Endothelial cell of hepatic sinusoid (primary cell): ENCODE results near the gene EVX1.

ENCODE experiments used
- in situ Hi-C: cut with HindIII; loops from 2 replicates; pipeline ENCODE4 v1.10.0; 2017; ENCODE audit warnings: low sequenced_read_pairs

The EVX1 gene

GRCh38 chr7:27223941-27224575 is 18.5 kb upstream of the EVX1 start:
- in situ Hi-C loops = loop anchor here (5.0 to 25.0 kb wide), 2 partner anchors 518 to 688 kb away; partner anchors contain the start of gene TAX1BP1

DNA sequence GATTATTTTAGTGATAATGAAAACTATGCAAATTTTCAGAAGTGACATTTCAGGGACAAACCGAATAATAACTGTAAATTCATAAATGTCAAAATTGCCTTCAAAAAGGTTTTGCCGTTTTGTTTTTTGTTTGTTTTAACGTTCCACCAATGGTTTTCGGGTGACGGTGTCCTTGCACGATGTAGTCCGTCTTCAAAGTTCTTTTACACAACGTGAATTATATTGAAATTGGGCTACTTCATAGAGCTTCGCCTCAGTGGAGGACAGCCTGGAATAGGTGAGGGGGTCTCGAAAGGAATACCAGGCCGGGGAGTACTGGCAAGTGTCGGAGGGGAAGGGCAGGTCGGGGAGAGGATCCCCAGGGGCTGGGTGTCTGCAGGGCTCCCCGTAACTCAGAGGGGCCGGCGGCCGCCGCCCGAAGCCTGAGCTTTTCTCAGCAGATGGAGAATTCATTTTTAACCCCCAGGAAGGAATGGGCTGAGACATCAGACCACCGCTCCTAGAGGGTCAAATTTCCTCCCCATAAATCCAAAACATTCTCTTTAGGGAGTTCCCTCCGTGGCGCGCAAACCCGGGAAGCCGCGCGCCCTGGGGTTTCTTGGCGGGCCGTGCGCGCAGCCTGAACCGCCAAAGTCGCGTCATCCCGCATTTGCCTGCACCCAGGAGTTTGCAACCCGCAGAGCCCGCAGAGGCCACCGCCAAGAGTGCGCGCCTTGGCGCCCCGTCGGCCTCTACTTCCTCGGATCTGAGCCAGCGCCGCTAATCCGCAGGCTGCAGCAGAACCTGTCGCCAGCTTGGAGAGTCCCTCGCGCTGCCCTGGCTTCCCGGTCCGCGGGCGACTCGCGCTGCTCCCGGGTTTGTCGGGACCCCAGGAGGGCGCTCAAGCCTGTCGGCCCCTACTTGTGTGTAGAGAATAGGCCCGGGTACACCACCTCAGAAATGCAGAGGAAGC is 17.3 kb upstream of the EVX1 start:
- in situ Hi-C loops = loop anchor here (5.0 to 25.0 kb wide), 2 partner anchors 517 to 687 kb away; partner anchors contain the start of gene TAX1BP1

GRCh38 chr7:27229448-27229847 is 13.2 kb upstream of the EVX1 start:
- in situ Hi-C loops = no loop called here

- in situ Hi-C loops = no loop called here
Measured at GRCh38 chr7:27235387-27236311, 7.0 kb upstream of the EVX1 start.

DNA sequence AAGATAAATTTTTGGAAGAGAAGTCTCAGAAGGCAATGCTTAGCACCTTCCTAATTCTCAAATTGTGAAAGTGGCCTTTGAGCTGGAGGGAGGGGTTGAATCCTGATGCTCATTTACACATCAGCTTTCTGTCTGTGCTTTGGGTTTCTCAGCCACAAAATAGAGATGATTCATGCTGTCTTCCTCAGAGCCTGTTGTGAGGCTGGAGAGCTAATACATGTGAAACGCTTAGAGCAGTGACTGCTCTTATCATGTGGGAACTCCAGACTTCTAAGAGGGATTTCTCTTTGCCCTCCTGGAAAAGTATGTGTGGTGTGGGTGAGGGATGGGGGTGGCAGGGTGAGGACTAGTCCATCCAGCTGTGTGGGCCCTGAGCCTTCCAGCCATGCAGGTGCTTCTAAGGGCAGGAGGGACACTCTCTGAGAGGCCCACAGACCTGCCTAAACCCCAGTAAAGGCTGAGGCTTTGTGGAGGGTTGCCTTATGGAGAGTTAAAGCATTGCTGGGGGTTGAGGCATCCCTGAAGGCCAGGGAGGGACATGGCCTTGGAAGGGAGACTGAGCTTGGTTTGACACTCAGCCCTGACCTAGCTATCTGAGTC is 4.8 kb upstream of the EVX1 start:
- in situ Hi-C loops = no loop called here

DNA sequence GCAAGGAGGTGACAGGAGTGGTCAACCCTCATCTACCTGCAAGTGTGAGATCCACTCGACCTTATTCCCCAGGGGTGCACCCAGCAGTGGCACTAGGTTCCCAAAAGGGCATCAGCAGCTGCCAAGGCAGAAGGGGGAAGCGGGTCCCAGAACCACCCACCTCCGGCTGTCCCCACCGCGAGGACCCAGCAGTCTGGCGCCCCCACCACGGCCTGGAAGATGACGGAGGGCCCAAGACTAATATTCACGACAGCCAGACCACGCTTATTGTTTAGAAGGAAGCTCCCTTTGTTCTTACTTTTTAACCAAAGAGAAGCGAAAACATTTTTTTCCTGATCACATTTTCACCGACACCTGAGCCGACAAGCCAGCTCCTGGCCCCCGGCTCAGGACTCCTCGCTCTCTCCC is 3.6 kb upstream of the EVX1 start:
- in situ Hi-C loops = no loop called here

DNA sequence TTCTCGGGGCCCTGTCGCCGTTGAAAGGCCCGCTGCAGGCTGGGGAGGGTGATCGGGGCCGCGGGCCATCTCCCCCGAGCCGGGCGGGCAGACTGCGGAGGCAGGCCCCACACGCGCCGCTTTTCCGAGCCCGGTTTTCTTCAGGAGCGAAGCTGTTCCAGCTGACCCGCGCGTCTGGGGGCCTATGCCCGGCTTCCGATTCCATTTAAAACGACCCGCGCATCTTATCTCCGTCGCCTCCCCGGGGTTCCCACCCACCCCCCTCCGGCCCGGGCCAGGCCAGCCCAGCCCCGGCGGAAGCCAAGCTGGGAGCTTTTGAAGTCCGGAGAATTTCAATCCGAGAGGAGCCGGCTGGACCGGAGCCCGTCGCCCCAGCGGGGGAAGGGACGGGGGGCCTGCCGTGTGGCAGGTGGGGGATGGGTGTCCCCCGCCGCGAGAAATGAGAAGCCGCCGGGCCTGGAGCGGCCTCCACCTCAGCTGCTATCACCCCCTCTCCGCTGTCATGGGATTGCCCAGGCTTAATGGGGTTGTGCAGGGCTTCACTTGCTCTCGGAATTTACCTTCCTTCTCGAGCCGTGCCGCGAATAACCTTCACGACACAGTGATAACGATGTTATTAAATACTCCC is 3.1 kb upstream of the EVX1 start:
- in situ Hi-C loops = loop anchor here (5.0 to 10.0 kb wide), 2 partner anchors 43 to 245 kb away; no protein-coding TSS in a partner anchor

GRCh38 chr7:27240015-27240731 is 2.4 kb upstream of the EVX1 start:
- in situ Hi-C loops = loop anchor here (5.0 to 10.0 kb wide), 2 partner anchors 42 to 245 kb away; no protein-coding TSS in a partner anchor

DNA sequence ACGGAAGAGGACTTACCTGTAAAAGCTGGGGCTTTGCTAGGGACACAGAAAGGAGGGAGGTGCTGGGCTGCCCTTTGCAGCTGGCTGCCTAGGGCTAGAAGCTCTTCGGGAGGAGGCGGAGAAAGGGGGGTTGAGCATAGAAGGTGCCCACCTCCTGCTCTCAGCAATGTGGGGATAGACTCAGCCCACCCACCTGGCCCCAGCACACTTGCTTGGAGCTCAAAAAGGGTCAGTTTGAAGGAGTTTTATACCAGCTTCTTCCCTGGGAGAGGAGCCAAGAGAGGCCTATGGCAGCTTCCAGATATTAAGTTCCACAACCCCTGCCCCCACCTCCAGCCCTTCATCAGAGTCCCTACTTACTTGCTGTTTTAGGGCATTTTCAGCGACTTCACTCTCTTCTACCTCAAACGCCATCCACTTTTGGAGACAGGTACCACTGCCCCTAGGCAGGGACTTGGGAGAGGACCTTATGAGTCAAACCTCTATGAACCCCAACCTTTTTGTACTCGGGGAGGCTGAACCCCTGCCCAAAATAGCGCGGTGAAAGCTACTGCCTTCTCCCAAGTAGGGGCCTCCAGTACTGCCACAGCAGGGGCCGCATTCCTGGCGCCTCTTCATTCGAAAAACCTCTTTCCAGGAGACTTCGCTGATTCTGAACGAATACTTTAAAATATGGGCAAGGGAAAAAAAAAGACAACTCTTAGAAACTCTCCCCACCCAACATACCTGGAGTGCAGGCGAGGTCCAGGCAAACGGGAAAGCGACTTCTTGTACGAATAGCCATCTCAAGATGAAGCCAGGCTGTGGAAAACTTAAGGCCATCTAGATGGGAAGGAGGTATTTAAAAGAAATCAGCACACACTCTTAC is 1.2 kb upstream of the EVX1 start:
- in situ Hi-C loops = loop anchor here (5.0 to 10.0 kb wide), 2 partner anchors 41 to 243 kb away; no protein-coding TSS in a partner anchor

- in situ Hi-C loops = loop anchor here (5.0 to 10.0 kb wide), 2 partner anchors 40 to 243 kb away; no protein-coding TSS in a partner anchor
Measured at GRCh38 chr7:27242154-27242553, 448 bp upstream of the EVX1 start.

GRCh38 chr7:27243340-27244163 is 950 bp downstream of the EVX1 start:
- in situ Hi-C loops = loop anchor here (5.0 to 10.0 kb wide), 2 partner anchors 39 to 241 kb away; no protein-coding TSS in a partner anchor

DNA sequence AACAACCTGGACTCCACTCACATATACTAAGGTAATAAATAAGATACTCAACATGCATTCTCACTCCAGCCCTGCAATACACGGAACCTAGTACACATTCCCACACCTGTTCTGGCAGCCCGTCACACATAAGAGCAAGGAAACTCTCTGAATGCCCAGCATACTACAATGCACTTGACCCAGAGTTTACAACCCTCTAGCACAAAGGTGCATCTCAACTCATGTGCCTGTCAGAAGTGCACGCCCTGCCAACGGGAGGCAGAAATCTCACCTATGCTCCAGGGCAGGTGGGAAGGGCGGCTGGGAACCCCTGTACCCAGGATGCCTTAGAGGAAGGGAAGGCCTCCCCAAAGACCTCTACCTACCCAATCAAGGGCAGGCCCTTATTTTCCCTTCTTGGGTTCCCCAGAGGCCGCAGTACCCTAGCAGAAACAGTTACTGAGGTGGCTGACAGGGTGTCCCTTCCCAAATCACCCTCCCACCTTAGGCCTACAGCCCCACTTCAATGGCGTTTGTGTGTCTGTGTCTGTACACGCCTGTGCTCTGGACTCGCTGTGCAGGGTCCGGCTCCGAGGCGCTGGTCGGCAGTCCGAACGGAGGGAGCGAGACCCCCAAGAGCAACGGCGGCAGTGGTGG is 2.0 kb downstream of the EVX1 start:
- in situ Hi-C loops = loop anchor here (5.0 to 10.0 kb wide), 2 partner anchors 38 to 240 kb away; no protein-coding TSS in a partner anchor

DNA sequence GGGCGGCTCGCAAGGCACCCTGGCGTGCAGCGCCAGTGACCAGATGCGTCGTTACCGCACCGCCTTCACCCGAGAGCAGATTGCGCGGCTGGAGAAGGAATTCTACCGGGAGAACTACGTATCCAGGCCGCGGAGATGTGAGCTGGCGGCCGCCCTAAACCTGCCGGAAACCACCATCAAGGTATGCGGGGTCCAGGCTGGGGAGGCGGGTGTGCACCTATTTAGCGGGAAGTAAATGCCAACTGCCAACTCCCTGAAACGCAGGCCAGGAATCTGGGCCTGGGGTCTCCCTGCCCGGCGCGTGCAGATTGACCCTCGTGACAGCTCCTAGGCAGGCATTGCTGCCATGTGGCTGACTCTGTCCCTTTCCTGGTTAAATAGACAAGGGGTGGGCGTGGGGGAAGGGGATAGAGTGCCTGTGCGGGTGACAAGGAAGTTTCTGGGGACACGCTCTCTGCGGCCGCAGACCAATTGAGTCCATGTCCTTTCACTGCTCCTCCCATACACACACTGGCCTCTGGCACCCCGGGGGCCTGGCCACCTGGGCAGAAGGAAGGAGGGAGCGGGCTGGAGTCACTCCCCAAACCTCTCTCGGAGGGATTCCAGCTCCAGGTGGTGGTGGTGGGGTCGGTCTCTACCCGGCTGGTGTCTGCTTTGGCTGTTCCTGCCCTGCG is 2.7 kb downstream of the EVX1 start:
- in situ Hi-C loops = loop anchor here (10.0 kb wide), 1 partner anchor 240 kb away; no protein-coding TSS in a partner anchor

GRCh38 chr7:27245798-27246691 is 3.4 kb downstream of the EVX1 start:
- in situ Hi-C loops = loop anchor here (10.0 kb wide), 1 partner anchor 239 kb away; no protein-coding TSS in a partner anchor

DNA sequence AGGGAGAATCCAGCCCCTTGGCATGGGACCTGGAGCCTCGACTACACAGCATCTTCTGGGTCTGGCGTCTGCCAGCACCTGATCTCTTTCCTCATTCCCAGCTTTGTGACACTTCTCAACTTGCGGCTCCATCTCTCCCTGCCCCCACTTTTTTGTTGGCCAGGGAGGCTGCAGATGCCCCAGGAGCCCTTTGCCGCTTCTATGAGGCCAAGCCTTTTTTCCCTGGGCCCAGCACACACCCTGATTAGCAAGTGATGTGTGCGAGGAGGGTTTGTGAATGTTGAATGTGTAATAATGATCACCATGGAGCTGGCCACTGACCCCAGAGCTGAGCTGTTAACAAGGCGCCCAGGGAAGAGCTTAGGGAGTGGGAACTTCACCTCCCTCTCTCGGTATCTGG is 4.4 kb downstream of the EVX1 start:
- in situ Hi-C loops = loop anchor here (10.0 kb wide), 1 partner anchor 238 kb away; no protein-coding TSS in a partner anchor
